Uterus (tissue), 2 donors: Measurements from ENCODE around the gene CYS1.

ENCODE experiments used
- POLR2A ChIP-seq, 2 donors: fragments of 450-650 bp; IDR thresholded peaks; one replicate each; pipeline ENCODE4 v1.6.1; 2016; ENCODE audit warnings: antibody characterized with exemption in 2 of 2, mild to moderate bottlenecking in 1 of 2, moderate library complexity in 1 of 2
- TF ChIP-seq, protein P1 (sequence below), 4 experiments: fragments of 200-600 bp in 2 of 4; fragments of 450-650 bp in 2 of 4; sonication (generic) in 2 of 4; IDR thresholded peaks; one replicate each; pipeline ENCODE4 v1.5.1; 2016 to 2019; ENCODE audit warnings: antibody characterized with exemption in 4 of 4, mild to moderate bottlenecking in 2 of 4, moderate library complexity in 1 of 4

DNA sequence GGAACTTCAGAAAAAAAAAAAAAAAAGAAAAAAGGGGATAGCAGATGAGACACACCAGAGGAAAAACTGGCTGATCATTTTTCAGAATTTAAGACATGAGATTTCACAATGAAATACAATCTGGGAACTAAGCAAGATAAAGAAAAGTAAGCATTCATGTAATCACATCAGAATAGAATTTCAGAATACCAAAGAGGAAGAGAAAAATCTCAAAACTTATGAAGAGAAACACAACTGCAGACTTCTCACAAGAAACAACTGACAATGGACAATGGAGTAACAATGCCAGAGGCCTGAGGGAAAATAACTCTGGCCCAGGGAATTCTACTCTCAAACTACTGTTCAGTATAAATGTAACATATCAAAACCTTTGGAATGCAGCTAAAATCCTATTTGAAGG is 29.1 kb upstream of the CYS1 start:
- TF ChIP-seq, protein P1, sequence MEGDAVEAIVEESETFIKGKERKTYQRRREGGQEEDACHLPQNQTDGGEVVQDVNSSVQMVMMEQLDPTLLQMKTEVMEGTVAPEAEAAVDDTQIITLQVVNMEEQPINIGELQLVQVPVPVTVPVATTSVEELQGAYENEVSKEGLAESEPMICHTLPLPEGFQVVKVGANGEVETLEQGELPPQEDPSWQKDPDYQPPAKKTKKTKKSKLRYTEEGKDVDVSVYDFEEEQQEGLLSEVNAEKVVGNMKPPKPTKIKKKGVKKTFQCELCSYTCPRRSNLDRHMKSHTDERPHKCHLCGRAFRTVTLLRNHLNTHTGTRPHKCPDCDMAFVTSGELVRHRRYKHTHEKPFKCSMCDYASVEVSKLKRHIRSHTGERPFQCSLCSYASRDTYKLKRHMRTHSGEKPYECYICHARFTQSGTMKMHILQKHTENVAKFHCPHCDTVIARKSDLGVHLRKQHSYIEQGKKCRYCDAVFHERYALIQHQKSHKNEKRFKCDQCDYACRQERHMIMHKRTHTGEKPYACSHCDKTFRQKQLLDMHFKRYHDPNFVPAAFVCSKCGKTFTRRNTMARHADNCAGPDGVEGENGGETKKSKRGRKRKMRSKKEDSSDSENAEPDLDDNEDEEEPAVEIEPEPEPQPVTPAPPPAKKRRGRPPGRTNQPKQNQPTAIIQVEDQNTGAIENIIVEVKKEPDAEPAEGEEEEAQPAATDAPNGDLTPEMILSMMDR (IDR thresholded peaks at IDR 0.05) = no peak
- no peak for TF ChIP-seq POLR2A (IDR thresholded peaks at IDR 0.05)
